ENCODE data around the gene MEOX1. TPM values are rescaled to one million over a fixed set of nuclear protein-coding genes. Genes with fewer than 3 reads are reported as not detected.

Gene MEOX1
- total RNA-seq, 1 donor from 2014 or later = 1.5 TPM

GRCh38 chr17:43696891-43697290 is 35.2 kb upstream of the MEOX1 start:
- H3K27ac ChIP-seq = no peak overlapping the region
- H3K9me3 ChIP-seq = no peaks in the 10 kb centered on the region
- H3K36me3 ChIP-seq = no peaks in the 10 kb centered on the region
- no peak for TF ChIP-seq CTCF (IDR thresholded peaks at IDR 0.05)
- intact Hi-C loops (cut with DNase I) = no loop called here
- peaks cover 14% of the 10 kb centered on the region for H3K4me1 ChIP-seq
- no peak overlapping the region for H3K4me3 ChIP-seq
- no peaks in the 10 kb centered on the region for H3K27me3 ChIP-seq
- ATAC-seq = no peak
- no peak for DNase-seq

- no peak for DNase-seq
- intact Hi-C loops (cut with DNase I) = no loop called here
- no peak for TF ChIP-seq CTCF (IDR thresholded peaks at IDR 0.05)
- no peaks in the 10 kb centered on the region for H3K36me3 ChIP-seq
- H3K4me3 ChIP-seq = no peak overlapping the region
- H3K27ac ChIP-seq = no peak overlapping the region
- H3K27me3 ChIP-seq = no peaks in the 10 kb centered on the region
- no peak for ATAC-seq
- H3K4me1 ChIP-seq = peaks cover 14% of the 10 kb centered on the region
- H3K9me3 ChIP-seq = no peaks in the 10 kb centered on the region
These were observed 34.5 kb upstream of the MEOX1 start for GRCh38 chr17:43695970-43696865.

- Histone ChIP-seq H3K9me3 (no peaks in the 10 kb centered on the region), H3K4me1 (peaks cover 14% of the 10 kb centered on the region), H3K36me3 (no peaks in the 10 kb centered on the region), H3K4me3 (no peak overlapping the region), H3K27me3 (no peaks in the 10 kb centered on the region), H3K27ac (no peak overlapping the region)
- ATAC-seq (peak; percentile 95), DNase-seq (peak; percentile 82)
- peak; percentile 96 for TF ChIP-seq CTCF (IDR thresholded peaks at IDR 0.05)
- intact Hi-C loops (cut with DNase I) = loop anchor here (5.0 kb wide), 1 partner anchor 63 kb away; the partner anchor contains the start of gene SOST
These were observed 32.6 kb upstream of the MEOX1 start for GRCh38 chr17:43694081-43694870.

GRCh38 chr17:43691317-43691693 is 29.6 kb upstream of the MEOX1 start:
- H3K27me3 ChIP-seq = no peaks in the 10 kb centered on the region
- intact Hi-C loops (cut with DNase I) = loop anchor here (5.0 kb wide), 1 partner anchor 66 kb away; the partner anchor contains the start of gene SOST
- ATAC-seq = no peak
- H3K9me3 ChIP-seq = no peaks in the 10 kb centered on the region
- no peak overlapping the region for H3K27ac ChIP-seq
- DNase-seq = no peak
- TF ChIP-seq CTCF (IDR thresholded peaks at IDR 0.05) = no peak
- peaks cover 7% of the 10 kb centered on the region for H3K4me1 ChIP-seq
- H3K36me3 ChIP-seq = no peaks in the 10 kb centered on the region
- H3K4me3 ChIP-seq = no peak overlapping the region

- H3K27me3 ChIP-seq = no peaks in the 10 kb centered on the region
- ATAC-seq (no peak), DNase-seq (no peak)
- H3K4me1 ChIP-seq = peaks cover 2% of the 10 kb centered on the region
- H3K36me3 ChIP-seq = no peaks in the 10 kb centered on the region
- H3K9me3 ChIP-seq = no peaks in the 10 kb centered on the region
- no peak overlapping the region for H3K27ac ChIP-seq
- intact Hi-C loops (cut with DNase I) = loop anchor here (5.0 kb wide), 1 partner anchor 67 kb away; the partner anchor contains the start of gene SOST
- TF ChIP-seq CTCF (IDR thresholded peaks at IDR 0.05) = no peak
- H3K4me3 ChIP-seq = no peak overlapping the region
These were observed 29.0 kb upstream of the MEOX1 start for GRCh38 chr17:43690624-43691316.
